Naive thymus-derived CD8-positive, alpha-beta T cell (primary cell): ENCODE measurements around the gene CHD9. TPM values are rescaled to one million over a fixed set of nuclear protein-coding genes. Genes with fewer than 3 reads are reported as not detected.
"Not testable (repeated sequence)": the region's sequence is repeated elsewhere in the genome, so short reads cannot be mapped to it uniquely, and the experiment has no call there.

Experiments used
- ATAC-seq, 2 donors: fragments of 150-1000 bp; cut with Tn5 transposase in 1 of 2; sonication (Bioruptor Pico), chemical (Tn5 transposase) in 1 of 2; 1 replicate in 1 of 2; 2 replicates in 1 of 2; pipeline ENCODE4 v1.10.0; 2021; ENCODE audit warnings: mild to moderate bottlenecking in 2 of 2, moderate library complexity in 2 of 2
- POLR2A ChIA-PET: fragments of 350-600 bp; sonication (Branson Sonifier 250); formaldehyde crosslinking; loops from one replicate; lab custom pipeline; 2021; ENCODE audit warnings: antibody characterized with exemption; lab: Charles Lee
- DNase-seq, 10 donors: peaks; one replicate each; pipeline versions ENCODE4 v3.0.0 to v3.0.0-alpha.2; 2020 to 2022
- H3K27ac Mint-ChIP-seq, 10 donors: one replicate each; pipeline ENCODE4 v1.8.0; 2020 to 2022; ENCODE audit warnings: mild to moderate bottlenecking in 10 of 10, mixed read lengths in 10 of 10, moderate library complexity in 4 of 10, inconsistent platforms in 1 of 10
- H3K27me3 Mint-ChIP-seq, 5 donors: one replicate each; pipeline ENCODE4 v1.8.0; 2021 to 2022; ENCODE audit warnings: mixed read lengths in 5 of 5
- H3K36me3 Mint-ChIP-seq, 3 donors: one replicate each; pipeline ENCODE4 v1.8.0; 2020 to 2022; ENCODE audit warnings: mixed read lengths in 3 of 3, mild to moderate bottlenecking in 2 of 3, inconsistent platforms in 1 of 3
- H3K4me1 Mint-ChIP-seq, 4 donors: one replicate each; pipeline ENCODE4 v1.8.0; 2021 to 2022; ENCODE audit warnings: mixed read lengths in 4 of 4
- H3K4me3 Mint-ChIP-seq, 10 donors: one replicate each; pipeline ENCODE4 v1.8.0; 2020 to 2022; ENCODE audit warnings: mild to moderate bottlenecking in 10 of 10, mixed read lengths in 10 of 10, moderate library complexity in 6 of 10, inconsistent platforms in 1 of 10
- H3K9me3 Mint-ChIP-seq, 9 donors: one replicate each; pipeline ENCODE4 v1.8.0; 2020 to 2022; ENCODE audit warnings: mixed read lengths in 9 of 9, mild to moderate bottlenecking in 3 of 9, inconsistent platforms in 1 of 9, moderate library complexity in 1 of 9
- polyA plus RNA-seq, 3 donors: library from polyadenylated mRNA; unstranded; fragments of 300-500 nt; fragmentation: Illumina TruSeq; gene quantifications; one replicate each; pipeline ENCODE4 v1.2.3, GENCODE V29; 2021
- total RNA-seq, 8 experiments: library from RNA in 2 of 8; stranded (reverse) in 2 of 8; gene quantifications; one replicate each; pipeline ENCODE4 v1.2.3 and lab custom pipeline; 2021 to 2026

Gene CHD9
- total and polyA plus RNA-seq, 5 experiments from 2014 or later: 18.4 to 42.6 (median 28.8) TPM

- no peaks in the 10 kb centered on the region for H3K27me3 Mint-ChIP-seq
- POLR2A ChIA-PET: no interaction called here
- H3K4me1 Mint-ChIP-seq: peaks cover 4 to 22% (median 11%) of the 10 kb centered on the region in 4 donors
- H3K9me3 Mint-ChIP-seq: no peaks in the 10 kb centered on the region
- H3K36me3 Mint-ChIP-seq: peaks cover 0 to 5% (median 3%) of the 10 kb centered on the region in 3 donors
- DNase-seq (no peak), ATAC-seq (no peak)
- no peak overlapping the region for H3K27ac Mint-ChIP-seq
- H3K4me3 Mint-ChIP-seq: no peak overlapping the region
Measured at GRCh38 chr16:53168744-53169143, 114.0 kb downstream of the CHD9 start.

- peak overlapping the region in 1 of 10 donors; percentile 33 for H3K27ac Mint-ChIP-seq
- no peak for ATAC-seq
Measured at GRCh38 chr16:53172517-53172916, 117.7 kb downstream of the CHD9 start.

GRCh38 chr16:53175118-53175517, 120.3 kb downstream of the CHD9 start:
- POLR2A ChIA-PET: no interaction called here
- Mint-ChIP-seq H3K4me3 (no peak overlapping the region), H3K9me3 (no peaks in the 10 kb centered on the region), H3K36me3 (peaks cover 6 to 27% (median 17%) of the 10 kb centered on the region in 3 donors), H3K27ac (peak overlapping the region in 2 of 10 donors; percentile 43 to 47), H3K4me1 (peaks cover 7 to 14% (median 11%) of the 10 kb centered on the region in 4 donors), H3K27me3 (no peaks in the 10 kb centered on the region)
- ATAC-seq: no peak
- no peak for DNase-seq

More at GRCh38 chr16:53172517-53172916, 117.7 kb downstream of the CHD9 start:
- Mint-ChIP-seq H3K9me3 (no peaks in the 10 kb centered on the region), H3K27me3 (no peaks in the 10 kb centered on the region), H3K4me1 (peaks cover 4 to 17% (median 13%) of the 10 kb centered on the region in 4 donors), H3K36me3 (peaks cover 6 to 21% (median 14%) of the 10 kb centered on the region in 3 donors), H3K4me3 (no peak overlapping the region)
- POLR2A ChIA-PET: no interaction called here
- no peak for DNase-seq

GRCh38 chr16:53176434-53176833, 121.6 kb downstream of the CHD9 start:
- H3K27me3 Mint-ChIP-seq: no peaks in the 10 kb centered on the region
- POLR2A ChIA-PET: no interaction called here
- no peak overlapping the region for H3K27ac Mint-ChIP-seq

GRCh38 chr16:53183442-53183841, 128.7 kb downstream of the CHD9 start:
- ATAC-seq (no peak), DNase-seq (no peak)
- no peaks in the 10 kb centered on the region for H3K27me3 Mint-ChIP-seq
- peaks cover 0 to 31% (median 21%) of the 10 kb centered on the region in 9 donors for H3K9me3 Mint-ChIP-seq
- peaks cover 0 to 5% (median 0%) of the 10 kb centered on the region in 4 donors for H3K4me1 Mint-ChIP-seq
- POLR2A ChIA-PET: no interaction called here
- peaks cover 30 to 53% (median 46%) of the 10 kb centered on the region in 3 donors for H3K36me3 Mint-ChIP-seq
- no peak overlapping the region for H3K4me3 Mint-ChIP-seq
- no peak overlapping the region for H3K27ac Mint-ChIP-seq

More at GRCh38 chr16:53176434-53176833, 121.6 kb downstream of the CHD9 start:
- Mint-ChIP-seq H3K36me3 (peaks cover 6 to 34% (median 22%) of the 10 kb centered on the region in 3 donors), H3K4me3 (no peak overlapping the region), H3K4me1 (peaks cover 6 to 11% (median 10%) of the 10 kb centered on the region in 4 donors), H3K9me3 (no peaks in the 10 kb centered on the region)
- ATAC-seq (no peak), DNase-seq (no peak)

- H3K27ac Mint-ChIP-seq, H3K4me1 Mint-ChIP-seq, POLR2A ChIA-PET, H3K4me3 Mint-ChIP-seq, H3K27me3 Mint-ChIP-seq, ATAC-seq, DNase-seq: not testable (repeated sequence)
- peaks cover 30 to 51% (median 39%) of the 10 kb centered on the region in 3 donors for H3K36me3 Mint-ChIP-seq
- peaks cover 0 to 31% (median 21%) of the 10 kb centered on the region in 9 donors for H3K9me3 Mint-ChIP-seq
Measured at GRCh38 chr16:53185741-53186140, 130.9 kb downstream of the CHD9 start.

GRCh38 chr16:53187775-53188174, 133.0 kb downstream of the CHD9 start:
- no peak overlapping the region for H3K27ac Mint-ChIP-seq
- ATAC-seq: no peak
- H3K36me3 Mint-ChIP-seq: peaks cover 30 to 46% (median 32%) of the 10 kb centered on the region in 3 donors
- no peaks in the 10 kb centered on the region for H3K27me3 Mint-ChIP-seq
- peaks cover 0 to 31% (median 21%) of the 10 kb centered on the region in 9 donors for H3K9me3 Mint-ChIP-seq
- POLR2A ChIA-PET: no interaction called here
- peaks cover 0 to 11% (median 3%) of the 10 kb centered on the region in 4 donors for H3K4me1 Mint-ChIP-seq
- DNase-seq: no peak
- no peak overlapping the region for H3K4me3 Mint-ChIP-seq

GRCh38 chr16:53191413-53191812, 136.6 kb downstream of the CHD9 start:
- Mint-ChIP-seq H3K4me1 (peaks cover 0 to 9% (median 3%) of the 10 kb centered on the region in 4 donors), H3K27me3 (no peaks in the 10 kb centered on the region), H3K4me3 (no peak overlapping the region), H3K9me3 (peaks cover 0 to 11% (median 7%) of the 10 kb centered on the region in 9 donors), H3K27ac (no peak overlapping the region), H3K36me3 (peaks cover 11 to 22% (median 12%) of the 10 kb centered on the region in 3 donors)
- DNase-seq (no peak), ATAC-seq (no peak)
- POLR2A ChIA-PET: no interaction called here

- Mint-ChIP-seq H3K27me3 (no peaks in the 10 kb centered on the region), H3K27ac (no peak overlapping the region), H3K4me1 (peaks cover 0 to 3% (median 1%) of the 10 kb centered on the region in 4 donors), H3K9me3 (no peaks in the 10 kb centered on the region), H3K36me3 (peaks cover 0 to 9% (median 8%) of the 10 kb centered on the region in 3 donors), H3K4me3 (no peak overlapping the region)
- ATAC-seq (no peak), DNase-seq (no peak)
- POLR2A ChIA-PET: no interaction called here
Measured at GRCh38 chr16:53198933-53199332, 144.1 kb downstream of the CHD9 start.

GRCh38 chr16:53201900-53202299, 147.1 kb downstream of the CHD9 start:
- H3K27me3 Mint-ChIP-seq: no peaks in the 10 kb centered on the region
- no peaks in the 10 kb centered on the region for H3K9me3 Mint-ChIP-seq
- no peak for ATAC-seq
- POLR2A ChIA-PET: no interaction called here
- peak overlapping the region in 1 of 10 donors; percentile 18 for H3K27ac Mint-ChIP-seq
- no peak for DNase-seq
- H3K36me3 Mint-ChIP-seq: peaks cover 0 to 8% (median 7%) of the 10 kb centered on the region in 3 donors
- H3K4me1 Mint-ChIP-seq: peaks cover 3 to 8% (median 7%) of the 10 kb centered on the region in 4 donors
- no peak overlapping the region for H3K4me3 Mint-ChIP-seq

- Mint-ChIP-seq H3K27ac (peak overlapping the region in 1 of 10 donors; percentile 16), H3K4me3 (no peak overlapping the region), H3K4me1 (peaks cover 3 to 10% (median 9%) of the 10 kb centered on the region in 4 donors), H3K36me3 (peaks cover 0 to 8% (median 7%) of the 10 kb centered on the region in 3 donors), H3K9me3 (no peaks in the 10 kb centered on the region), H3K27me3 (no peaks in the 10 kb centered on the region)
- ATAC-seq (no peak), DNase-seq (no peak)
- POLR2A ChIA-PET: no interaction called here
Measured at GRCh38 chr16:53202398-53202797, 147.6 kb downstream of the CHD9 start.

GRCh38 chr16:53207810-53208752, 153.3 kb downstream of the CHD9 start:
- Mint-ChIP-seq H3K27ac (peak overlapping the region; percentile 36 to 93 (median 58)), H3K27me3 (no peaks in the 10 kb centered on the region), H3K4me1 (peaks cover 9 to 40% (median 19%) of the 10 kb centered on the region in 4 donors), H3K4me3 (peak overlapping the region; percentile 34 to 84 (median 64)), H3K36me3 (peaks cover 0 to 9% (median 5%) of the 10 kb centered on the region in 3 donors), H3K9me3 (no peaks in the 10 kb centered on the region)
- POLR2A ChIA-PET: no interaction called here
- ATAC-seq: peak; percentile 49 to 58
- peak in 4 of 10 donors; percentile 3 to 23 (median 6) for DNase-seq

- peaks cover 7 to 42% (median 18%) of the 10 kb centered on the region in 4 donors for H3K4me1 Mint-ChIP-seq
- no peaks in the 10 kb centered on the region for H3K27me3 Mint-ChIP-seq
- H3K4me3 Mint-ChIP-seq: peak overlapping the region in 3 of 10 donors; percentile 0 to 57 (median 11)
- ATAC-seq: no peak
- H3K9me3 Mint-ChIP-seq: no peaks in the 10 kb centered on the region
- POLR2A ChIA-PET: no interaction called here
- no peak for DNase-seq
- H3K27ac Mint-ChIP-seq: peak overlapping the region in 1 of 10 donors; percentile 23
- peaks cover 0 to 9% (median 5%) of the 10 kb centered on the region in 3 donors for H3K36me3 Mint-ChIP-seq
Measured at GRCh38 chr16:53209429-53209828, 154.6 kb downstream of the CHD9 start.
